ENCODE results near the gene TSKS. TPM values are rescaled to one million over a fixed set of nuclear protein-coding genes. Genes with fewer than 3 reads are reported as not detected.

TSKS gene
- total RNA-seq, 4 donors from 2014 or later = 0.22 to 0.81 TPM; not detected in 2

DNA sequence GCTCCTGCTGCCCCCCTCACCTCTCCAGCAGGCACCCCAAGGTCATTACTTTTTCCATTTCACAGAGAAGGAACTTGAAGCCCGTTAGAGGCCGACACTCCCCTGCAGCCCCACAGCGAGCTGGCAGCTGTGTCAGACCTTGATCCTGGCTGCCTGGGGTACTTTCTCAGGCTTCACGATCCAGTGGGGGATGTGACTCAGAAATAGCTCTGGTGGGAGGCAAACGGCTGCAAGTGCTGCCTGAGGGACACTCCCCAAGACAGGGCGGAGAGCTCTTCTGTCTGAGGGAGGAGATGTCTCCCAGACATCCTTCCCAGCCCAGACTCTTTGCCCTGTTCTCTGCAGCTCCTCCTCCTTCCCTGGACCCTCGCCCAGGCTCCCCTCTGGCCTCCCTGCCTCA, 4.8 kb downstream of the TSKS start:
- Histone ChIP-seq H3K27me3 (no peaks in the 10 kb centered on the region), H3K9me3 (no peaks in the 10 kb centered on the region), H3K4me1 (no peaks in the 10 kb centered on the region), H3K27ac (no peak overlapping the region), H3K36me3 (no peaks in the 10 kb centered on the region), H3K4me3 (replicated peaks in 1 of 3) (no peak overlapping the region)
- intact Hi-C loops (cut with DNase I) = no loop called here
- TF ChIP-seq CTCF (IDR thresholded peaks at IDR 0.05) = no peak
- no peak for TF ChIP-seq POLR2A (IDR thresholded peaks at IDR 0.05)
- DNase-seq = no peak
- WGBS, 2 donors = 33 to 37% methylated on average over 7 of the region's 7 CpGs

GRCh38 chr19:49755956-49756355, 7.2 kb downstream of the TSKS start:
- no peak for DNase-seq
- no peak overlapping the region for H3K27ac ChIP-seq
- 91 to 95% methylated on average over 3 of the region's 3 CpGs for WGBS, 2 donors
- intact Hi-C loops (cut with DNase I) = no loop called here
- H3K27me3 ChIP-seq = no peaks in the 10 kb centered on the region
- no peak overlapping the region for H3K4me3 ChIP-seq (replicated peaks in 1 of 3)
- no peak for TF ChIP-seq CTCF (IDR thresholded peaks at IDR 0.05)
- TF ChIP-seq POLR2A (IDR thresholded peaks at IDR 0.05) = no peak
- no peaks in the 10 kb centered on the region for H3K4me1 ChIP-seq
- no peaks in the 10 kb centered on the region for H3K36me3 ChIP-seq
- no peaks in the 10 kb centered on the region for H3K9me3 ChIP-seq

DNA sequence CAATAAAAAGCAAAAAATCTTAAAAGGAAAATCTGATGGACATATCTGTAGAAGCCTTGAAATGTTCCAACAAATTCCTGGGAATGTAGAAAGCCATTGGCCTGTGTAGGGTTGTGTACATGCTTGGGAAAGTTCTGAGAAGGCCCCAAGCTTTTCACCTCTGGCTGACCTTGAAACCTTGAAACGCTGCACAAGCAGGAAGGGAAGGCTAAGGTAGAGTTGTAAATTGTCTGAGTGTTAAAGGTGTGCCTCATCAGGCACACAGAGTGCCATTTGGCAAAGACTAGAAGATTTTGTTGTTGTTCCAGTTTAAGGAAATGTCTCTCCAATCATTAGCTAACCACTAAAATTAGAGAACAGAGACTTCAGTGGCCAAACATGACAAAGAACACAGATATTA, 10.4 kb downstream of the TSKS start:
- Histone ChIP-seq H3K36me3 (no peaks in the 10 kb centered on the region), H3K27me3 (no peaks in the 10 kb centered on the region), H3K4me1 (no peaks in the 10 kb centered on the region), H3K27ac (no peak overlapping the region), H3K4me3 (replicated peaks in 1 of 3) (no peak overlapping the region), H3K9me3 (no peaks in the 10 kb centered on the region)
- 79 to 84% methylated on average over 1 of the region's 1 CpG for WGBS, 2 donors
- intact Hi-C loops (cut with DNase I) = no loop called here
- no peak for DNase-seq
- TF ChIP-seq POLR2A (IDR thresholded peaks at IDR 0.05) (no peak), CTCF (IDR thresholded peaks at IDR 0.05) (no peak)

GRCh38 chr19:49749771-49750170, 13.3 kb downstream of the TSKS start:
- 65 to 73% methylated on average over 1 of the region's 1 CpG for WGBS, 2 donors
- DNase-seq = no peak
- H3K4me3 ChIP-seq (replicated peaks in 1 of 3) = no peak overlapping the region
- H3K27me3 ChIP-seq = no peaks in the 10 kb centered on the region
- H3K4me1 ChIP-seq = peaks cover 0 to 3% of the 10 kb centered on the region in 2 donors
- no peaks in the 10 kb centered on the region for H3K36me3 ChIP-seq
- intact Hi-C loops (cut with DNase I) = no loop called here
- H3K9me3 ChIP-seq = no peaks in the 10 kb centered on the region
- no peak for TF ChIP-seq CTCF (IDR thresholded peaks at IDR 0.05)
- no peak for TF ChIP-seq POLR2A (IDR thresholded peaks at IDR 0.05)
- no peak overlapping the region for H3K27ac ChIP-seq

- no peaks in the 10 kb centered on the region for H3K9me3 ChIP-seq
- WGBS, 2 donors = 84 to 88% methylated on average over 6 of the region's 6 CpGs
- no peak overlapping the region for H3K4me3 ChIP-seq (replicated peaks in 1 of 3)
- H3K27ac ChIP-seq = no peak overlapping the region
- H3K36me3 ChIP-seq = no peaks in the 10 kb centered on the region
- no peaks in the 10 kb centered on the region for H3K27me3 ChIP-seq
- no peak for DNase-seq
- intact Hi-C loops (cut with DNase I) = no loop called here
- no peak for TF ChIP-seq CTCF (IDR thresholded peaks at IDR 0.05)
- no peak for TF ChIP-seq POLR2A (IDR thresholded peaks at IDR 0.05)
- peaks cover 0 to 3% of the 10 kb centered on the region in 2 donors for H3K4me1 ChIP-seq
Measured at GRCh38 chr19:49749055-49749716, 13.9 kb downstream of the TSKS start.

Data from thyroid gland (tissue), 4 donors.